Activated CD4-positive, alpha-beta T cell treated with anti-CD3 and anti-CD28 coated beads, Interleukin-2, Interleukin-6, amounts not matched to agents 100 ng/mL and 50 ng/mL, durations not matched to agents 16 hours and 8 hours (primary cell): ENCODE measurements around the gene ZNF678.
"Not testable (repeated sequence)": the region's sequence is repeated elsewhere in the genome, so short reads cannot be mapped to it uniquely, and the experiment has no call there.

Experiments used
- DNase-seq: peaks from one replicate; pipeline ENCODE4 v3.0.0-alpha.2; 2020

Gene ZNF678

DNA sequence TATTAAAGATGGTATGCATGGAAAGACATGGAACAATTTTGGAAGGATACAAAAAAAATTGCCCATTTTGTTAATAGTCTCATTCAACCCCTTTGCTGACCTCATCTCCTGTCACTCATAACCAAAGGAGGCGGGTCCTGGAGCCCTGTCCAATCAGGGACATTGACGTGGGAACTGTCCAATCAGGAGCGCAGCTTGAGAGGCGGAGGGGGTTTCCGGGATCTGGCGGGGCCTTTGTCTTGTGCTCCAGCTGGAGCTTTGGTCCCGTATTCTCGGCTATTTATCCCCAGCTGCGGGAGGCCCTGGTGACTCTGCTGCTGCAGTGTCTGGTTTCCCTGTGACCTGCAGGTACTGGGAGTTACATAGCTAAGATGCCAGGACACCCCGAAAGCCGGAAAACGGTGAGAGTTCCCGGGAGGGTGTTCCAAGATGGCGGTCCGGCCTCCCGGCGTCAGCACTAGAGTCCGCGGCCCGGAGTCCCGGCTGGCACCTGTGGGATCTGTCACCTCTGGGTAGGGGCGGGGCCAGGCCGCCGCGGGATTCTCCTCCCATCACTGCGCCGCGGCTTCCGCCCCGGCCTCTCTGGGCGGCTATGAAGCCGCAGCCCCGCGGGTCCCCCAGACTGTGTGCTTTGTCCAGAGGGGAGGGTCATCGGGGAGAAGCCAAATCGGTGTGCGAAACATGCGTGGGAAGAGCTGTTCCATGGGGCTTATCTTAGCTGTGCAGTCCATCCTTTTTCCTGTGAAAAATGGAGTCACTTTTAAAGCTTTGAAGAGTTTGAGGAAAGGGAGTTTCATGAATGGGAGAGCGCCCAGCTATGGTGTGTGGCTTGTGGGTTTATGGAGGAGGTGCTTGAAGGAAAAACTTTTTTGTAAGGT lies at the start of gene ZNF678:
Gene ZNF678, plus strand, starts transcription at position 233 of the 878 bp plus-strand sequence. CDS start 87,436 bp downstream, outside the sequence.
- DNase-seq = peak; percentile 94

GRCh38 chr1:227518876-227519275 lies 44.5 kb upstream of the ZNF678 start:
- no peak for DNase-seq

DNA sequence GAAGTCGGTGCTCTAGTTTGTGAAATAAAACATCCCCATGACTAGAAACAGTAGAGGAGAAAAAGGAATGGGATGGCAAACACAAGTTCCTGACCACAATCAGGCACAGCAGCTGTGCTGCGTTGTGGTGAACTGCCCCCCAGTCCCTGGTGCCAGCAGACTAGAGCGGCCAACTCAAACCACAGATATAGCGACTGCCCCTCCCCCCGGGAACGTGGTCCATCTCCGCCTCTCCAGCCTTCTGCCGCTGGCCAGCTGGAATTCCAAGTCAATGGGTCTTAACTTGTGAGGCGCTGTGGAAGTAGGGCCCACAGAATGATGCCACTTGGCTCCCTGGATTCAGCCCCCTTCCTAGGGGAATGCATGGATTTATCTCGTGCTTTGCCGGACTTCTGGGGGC lies 41.6 kb upstream of the ZNF678 start:
- DNase-seq = no peak

- no peak for DNase-seq
Measured at GRCh38 chr1:227526524-227526923, 36.8 kb upstream of the ZNF678 start.

DNA sequence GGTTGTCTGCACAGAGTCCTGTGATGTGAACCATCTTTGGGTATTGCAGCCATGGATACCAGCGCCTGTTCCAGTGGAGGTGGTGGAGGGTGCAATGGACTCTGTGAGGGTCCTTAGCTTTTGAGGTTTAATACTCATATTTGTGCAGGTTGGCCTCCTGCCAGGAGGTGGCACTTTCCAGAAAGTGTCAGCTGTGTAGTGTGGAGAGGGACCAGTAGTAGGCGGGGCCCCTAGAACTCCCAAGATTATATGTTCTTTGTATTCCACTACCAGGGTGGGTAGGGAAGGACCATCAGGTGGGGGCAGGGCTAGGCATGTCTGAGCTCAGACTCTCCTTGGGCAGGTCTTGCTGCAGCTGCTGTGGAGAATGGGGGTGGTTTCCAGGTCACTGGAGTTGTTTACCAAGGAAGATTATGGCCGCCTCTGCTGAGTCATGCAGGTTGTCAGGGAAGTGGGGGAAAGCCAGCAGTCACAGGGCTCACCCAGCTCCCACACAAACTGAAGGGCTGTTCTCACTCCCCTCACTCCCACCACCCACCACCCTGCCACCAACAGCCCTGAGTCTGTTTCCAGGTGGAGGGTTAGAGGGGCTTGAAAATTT lies 31.2 kb upstream of the ZNF678 start:
- no peak for DNase-seq

GRCh38 chr1:227540170-227541098 lies 22.9 kb upstream of the ZNF678 start:
- no peak for DNase-seq

DNA sequence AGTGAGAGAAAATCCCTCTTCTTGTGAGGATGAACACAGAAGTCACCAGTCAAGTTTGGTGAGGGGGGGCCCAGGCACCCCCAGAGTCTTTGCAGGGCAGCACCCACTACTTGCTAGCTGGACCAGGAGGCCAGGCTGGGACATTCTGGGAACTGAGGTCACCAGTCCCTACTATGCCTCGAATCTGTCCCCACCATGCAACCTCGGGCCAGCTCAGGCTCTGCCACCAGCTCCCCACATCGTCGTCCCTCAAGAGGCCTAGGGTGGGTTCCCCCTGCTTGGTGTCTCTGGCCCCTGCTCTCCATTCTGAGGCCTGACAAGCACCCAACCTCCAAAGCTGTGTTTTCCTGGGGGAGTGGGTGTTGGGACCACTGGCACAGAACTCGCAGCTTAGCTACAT lies 22.2 kb upstream of the ZNF678 start:
- no peak for DNase-seq

DNA sequence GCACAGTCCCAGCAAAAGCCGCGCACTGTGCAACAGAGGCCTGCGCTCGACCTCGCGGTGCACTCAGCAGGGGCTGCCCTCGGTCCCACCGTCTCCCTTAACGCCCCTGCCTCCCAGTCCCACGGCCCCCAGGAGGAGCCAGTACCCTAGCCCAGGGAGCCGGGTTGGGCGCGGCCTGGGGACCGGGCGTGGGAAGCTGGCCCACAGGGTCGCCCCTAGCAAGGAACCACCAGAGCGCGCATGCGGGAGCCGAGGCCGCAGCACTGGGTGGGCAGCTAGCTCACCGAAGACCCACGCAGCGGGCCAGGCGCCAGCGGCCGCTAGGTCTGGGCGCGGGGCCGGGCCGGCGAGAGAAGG lies 21.6 kb upstream of the ZNF678 start:
- no peak for DNase-seq

GRCh38 chr1:227542153-227543120 lies 20.9 kb upstream of the ZNF678 start:
- peak; percentile 92 for DNase-seq

GRCh38 chr1:227543283-227544066 lies 19.9 kb upstream of the ZNF678 start:
- DNase-seq = no peak

GRCh38 chr1:227544067-227545050 lies 19.0 kb upstream of the ZNF678 start:
- DNase-seq = no peak

DNA sequence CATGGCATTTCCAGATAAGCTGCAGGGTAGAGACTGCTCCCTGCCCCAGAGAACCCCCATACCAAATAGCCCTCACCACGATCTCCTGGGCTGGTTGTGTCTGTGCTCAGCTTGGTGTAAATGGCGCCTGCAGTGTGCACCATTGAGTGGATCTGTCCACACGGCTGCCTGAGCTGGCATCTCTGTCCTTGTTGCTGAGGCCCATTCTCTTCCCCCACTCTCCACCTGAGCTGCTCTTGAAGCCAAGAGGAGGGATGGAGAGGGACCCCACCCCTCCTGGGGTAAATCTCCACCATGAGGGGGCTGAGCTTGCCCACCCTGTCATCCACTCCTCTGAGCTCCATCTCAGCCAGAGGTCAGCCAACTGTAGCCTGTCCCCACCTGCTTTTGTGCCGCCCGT lies 18.0 kb upstream of the ZNF678 start:
- DNase-seq = no peak

- DNase-seq = no peak
Measured at GRCh38 chr1:227546059-227546458, 17.3 kb upstream of the ZNF678 start.

DNA sequence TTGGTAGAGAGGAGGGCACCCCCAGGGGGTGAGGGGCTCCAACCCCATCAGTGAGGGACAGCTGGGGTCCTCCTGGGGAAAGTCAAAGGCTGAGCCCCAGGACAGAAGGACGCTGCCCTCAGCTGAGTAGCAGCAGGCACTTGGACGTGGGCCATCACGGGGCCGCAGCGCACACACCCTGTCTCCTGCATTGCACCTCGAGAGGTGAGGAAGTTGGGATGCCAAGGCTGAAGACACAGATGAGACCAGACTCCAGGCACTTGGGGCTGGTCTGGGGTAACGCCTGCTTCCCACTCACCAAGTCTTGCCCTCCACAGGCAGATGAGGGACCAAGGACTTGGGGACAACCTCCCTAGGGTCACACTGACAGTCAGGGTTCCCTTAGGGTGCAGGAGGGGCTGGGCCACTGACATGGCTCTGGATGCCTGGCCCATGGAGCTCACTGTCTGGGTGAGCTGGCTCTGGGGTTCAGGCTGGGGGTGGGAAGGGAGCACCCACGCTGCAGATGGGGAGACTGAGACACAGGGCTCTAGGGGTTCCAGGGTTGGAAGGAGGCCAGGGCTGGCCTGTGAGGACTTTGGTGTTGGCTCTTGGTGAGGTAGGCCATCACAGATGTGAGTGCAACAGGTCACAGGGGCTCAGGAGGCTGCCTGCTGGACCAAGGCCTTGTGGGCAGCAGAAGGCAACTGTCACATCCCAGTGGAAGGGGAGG lies 16.6 kb upstream of the ZNF678 start:
- DNase-seq = no peak

DNA sequence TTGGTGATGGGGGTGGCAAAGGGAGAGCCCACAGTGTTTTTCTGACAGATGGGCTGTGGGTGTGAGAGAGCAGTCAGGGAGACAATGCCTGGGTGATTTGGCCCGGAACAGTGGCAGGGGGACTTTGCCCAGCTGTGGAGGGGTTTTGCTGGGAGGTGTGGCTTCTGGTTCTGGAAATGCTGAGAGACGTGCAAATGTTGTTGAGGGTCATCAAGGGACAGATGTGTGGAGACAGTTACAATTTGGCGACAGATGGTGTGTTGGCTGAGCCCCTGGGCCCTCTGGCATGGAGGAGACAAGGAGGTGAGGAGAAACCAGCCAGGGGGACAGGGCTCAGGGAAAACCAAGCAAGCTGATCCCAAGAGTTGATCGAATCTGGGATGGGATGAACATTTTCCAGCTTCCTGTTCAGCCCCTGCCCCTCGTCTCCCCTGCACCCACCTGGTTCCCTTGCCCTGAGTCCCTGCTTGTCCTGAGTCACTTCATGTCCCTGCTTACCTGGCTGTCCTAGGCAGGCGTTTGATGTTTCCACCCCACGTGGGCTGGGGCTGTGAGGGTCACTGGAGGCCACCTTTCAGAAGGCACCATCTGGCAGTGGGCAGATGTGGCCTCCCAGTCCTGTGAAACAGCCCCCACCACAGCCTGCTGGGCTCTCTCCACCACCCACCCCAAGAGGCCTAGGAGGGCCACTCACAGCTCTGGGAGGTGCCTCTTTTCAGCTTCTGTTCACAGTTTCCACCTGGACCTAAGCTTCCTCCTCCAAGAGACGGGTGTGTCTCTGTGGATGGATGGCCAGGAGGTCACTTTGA lies 15.8 kb upstream of the ZNF678 start:
- DNase-seq = no peak

DNA sequence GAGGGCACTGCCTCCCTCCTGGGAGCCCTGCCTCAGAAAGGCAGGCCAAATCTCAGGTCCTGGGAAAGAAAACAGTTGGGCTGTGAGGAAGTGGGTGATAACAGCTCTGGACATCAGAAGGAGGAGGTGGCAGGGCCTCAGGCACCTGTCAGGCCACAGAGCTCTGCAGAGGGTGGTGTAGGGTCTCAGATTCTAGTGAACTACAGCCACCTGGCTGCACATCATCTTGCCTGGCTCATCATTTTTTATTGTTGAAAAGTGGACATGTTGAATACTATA lies 15.3 kb upstream of the ZNF678 start:
- DNase-seq = no peak

- no peak for DNase-seq
Measured at GRCh38 chr1:227548448-227548847, 14.9 kb upstream of the ZNF678 start.

DNA sequence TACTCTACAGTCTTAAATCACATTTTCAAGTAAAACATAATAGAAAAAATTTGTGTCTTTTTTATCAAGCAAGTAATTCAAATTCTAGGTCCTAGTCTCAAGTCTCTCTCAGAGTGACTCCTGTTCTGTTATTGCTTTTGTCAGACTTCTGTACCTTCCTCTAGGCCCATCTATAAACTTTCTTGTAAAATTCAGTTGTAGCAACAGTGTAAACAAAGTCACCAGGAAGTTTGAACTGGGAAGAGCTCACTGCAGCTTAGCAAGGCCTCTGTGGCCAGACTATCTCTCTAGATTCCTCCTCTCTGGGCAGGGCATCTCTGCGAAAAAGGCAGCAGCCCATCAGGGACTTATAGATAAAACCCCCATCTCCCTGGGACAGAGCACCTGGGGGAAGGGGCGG lies 13.5 kb upstream of the ZNF678 start:
- no peak for DNase-seq

GRCh38 chr1:227551881-227552280 lies 11.5 kb upstream of the ZNF678 start:
- DNase-seq = not testable (repeated sequence)
